ENCODE data around the gene NLGN2.
"Not testable (repeated sequence)": the region's sequence is repeated elsewhere in the genome, so short reads cannot be mapped to it uniquely, and the experiment has no call there.

Gene NLGN2

GRCh38 chr17:7407485-7408251, at the start of gene NLGN2:
Gene NLGN2, plus strand, starts transcription at chr17:7407845. Its CDS starts 411 bp downstream, at chr17:7408256.
- DNase-seq = no peak

DNA sequence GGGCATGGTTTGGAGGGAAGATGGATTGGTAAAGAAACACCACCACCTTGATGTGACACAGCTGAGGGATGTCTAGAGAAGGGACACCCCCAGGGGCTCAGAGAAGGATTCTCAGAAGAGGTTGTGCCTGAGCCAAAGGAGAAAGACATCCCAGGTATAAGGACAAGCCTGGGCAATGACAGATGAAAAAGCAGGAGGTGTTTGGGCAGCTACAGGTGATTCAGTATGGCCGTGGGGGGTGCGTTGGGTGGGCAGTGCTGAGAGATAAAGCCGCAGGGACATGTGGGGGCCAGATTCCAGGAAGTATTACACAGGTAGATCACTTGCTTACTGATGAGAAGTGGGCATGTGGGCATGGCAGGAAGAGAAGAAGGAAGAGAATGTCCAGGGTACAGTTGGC, 45.7 kb upstream of the NLGN2 start:
- no peak for DNase-seq

DNA sequence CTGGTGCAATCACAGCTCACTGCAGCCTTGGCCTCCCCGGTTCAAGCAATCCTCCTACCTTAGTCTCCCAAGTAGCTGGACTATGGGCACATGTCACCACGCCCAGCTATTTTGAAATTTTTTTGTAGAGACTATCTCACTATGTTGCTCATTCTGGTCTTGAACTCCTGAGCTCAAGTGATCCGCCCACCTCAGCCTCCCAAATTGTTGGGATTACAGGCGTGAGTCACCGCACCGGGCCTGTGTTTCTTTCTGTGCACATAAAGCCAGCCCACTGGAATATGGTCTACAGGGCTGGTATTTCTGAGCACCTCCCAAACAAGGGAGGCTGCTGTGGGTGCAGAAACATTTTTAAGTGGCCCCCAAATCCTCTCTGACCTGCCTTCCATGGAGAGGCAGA, 44.3 kb upstream of the NLGN2 start:
- DNase-seq = no peak

DNA sequence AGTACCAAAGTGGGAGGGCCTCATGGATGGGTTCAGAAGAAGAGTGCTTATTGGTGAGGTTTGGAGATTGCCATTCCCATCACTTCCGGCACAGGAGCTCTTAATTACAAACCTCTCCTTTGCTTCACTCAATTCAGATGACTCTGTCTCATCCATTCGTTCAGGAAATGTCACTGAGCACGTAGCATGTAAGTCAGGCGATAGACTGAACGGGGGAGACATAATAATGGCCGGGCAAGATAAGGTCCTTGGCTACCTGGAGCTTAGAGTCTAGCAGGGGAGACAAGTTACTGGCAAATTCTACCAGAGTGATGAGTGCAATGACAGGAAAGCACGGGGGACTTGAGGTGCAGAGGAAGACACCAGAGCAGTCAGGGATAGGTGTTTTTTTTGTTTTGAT, 41.7 kb upstream of the NLGN2 start:
- DNase-seq = not testable (repeated sequence)

DNA sequence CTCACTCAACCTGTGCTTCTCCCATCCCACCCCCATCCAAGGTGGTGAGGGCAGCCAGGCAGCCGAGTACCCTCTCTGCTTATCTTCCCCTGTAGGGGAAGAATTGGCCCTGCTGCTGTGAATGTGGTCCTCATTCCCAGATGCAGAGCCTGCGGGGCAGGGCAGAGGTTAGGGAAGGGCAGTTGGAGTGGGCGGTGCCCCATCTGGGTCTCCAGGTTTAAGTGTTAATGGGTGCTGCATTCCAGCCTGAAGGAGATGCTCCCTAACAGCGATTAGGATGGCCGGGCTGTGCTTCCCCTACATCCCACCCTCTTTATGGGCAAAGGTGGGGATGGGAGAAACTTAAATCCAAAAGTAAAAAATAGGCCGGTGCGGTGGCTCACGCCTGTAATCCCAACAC, 40.6 kb upstream of the NLGN2 start:
- no peak for DNase-seq

DNA sequence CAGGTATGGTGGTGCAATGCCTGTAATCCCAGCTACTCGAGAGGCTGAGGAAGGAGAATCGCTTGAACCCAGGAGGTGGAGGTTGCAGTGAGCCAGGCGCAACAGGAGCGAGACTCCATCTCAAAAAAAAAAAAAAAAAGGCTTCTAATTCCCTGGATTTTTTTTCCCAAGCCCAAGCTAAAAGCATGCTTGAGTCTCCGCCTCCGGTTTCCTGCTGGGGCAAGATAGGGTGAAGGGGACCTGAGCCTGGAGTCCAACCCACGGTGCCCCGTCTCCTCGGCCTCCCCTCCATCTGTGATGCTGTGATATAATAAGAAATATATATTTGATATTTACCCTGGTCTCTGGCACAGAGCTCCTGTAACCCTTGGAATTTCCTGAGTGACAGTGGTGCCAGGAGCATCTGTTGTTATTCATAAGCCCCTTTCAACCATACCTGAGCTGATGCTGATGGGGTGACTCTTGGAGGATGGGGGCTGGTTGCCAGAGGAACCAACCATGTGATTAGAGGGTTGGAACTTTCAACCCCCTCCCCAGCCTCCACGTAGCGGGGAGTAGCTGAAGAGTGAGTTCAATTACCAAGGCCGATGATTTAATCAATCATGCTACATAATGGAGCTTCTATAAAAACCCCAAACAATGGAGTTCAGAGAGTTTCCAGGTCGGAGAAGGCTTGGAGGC, 39.6 kb upstream of the NLGN2 start:
- no peak for DNase-seq

- not testable (repeated sequence) for DNase-seq
These were observed 39.0 kb upstream of the NLGN2 start for GRCh38 chr17:7368599-7368994.

DNA sequence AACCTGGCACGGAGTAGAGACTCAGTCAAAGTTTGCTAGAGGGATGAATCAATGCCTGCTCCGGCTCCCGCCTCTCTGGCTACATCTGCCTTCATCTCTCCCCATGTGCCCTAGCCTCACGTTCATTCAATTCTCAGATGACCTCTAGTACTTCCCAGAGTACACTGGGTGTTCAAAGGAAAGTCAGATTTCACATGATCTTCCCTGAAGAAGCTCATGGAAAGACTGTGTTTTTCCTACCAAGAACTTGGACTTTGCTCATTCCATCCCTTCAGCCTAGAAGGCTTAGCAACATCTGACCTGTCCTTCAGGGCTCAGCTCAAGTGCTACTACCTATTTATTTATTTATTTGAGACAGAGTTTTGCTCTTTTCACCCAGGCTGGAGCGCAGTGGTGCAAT, 37.8 kb upstream of the NLGN2 start:
- no peak for DNase-seq

- DNase-seq = no peak
These were observed 36.8 kb upstream of the NLGN2 start for GRCh38 chr17:7370853-7371252.

GRCh38 chr17:7374353-7374752, 33.3 kb upstream of the NLGN2 start:
- no peak for DNase-seq

DNA sequence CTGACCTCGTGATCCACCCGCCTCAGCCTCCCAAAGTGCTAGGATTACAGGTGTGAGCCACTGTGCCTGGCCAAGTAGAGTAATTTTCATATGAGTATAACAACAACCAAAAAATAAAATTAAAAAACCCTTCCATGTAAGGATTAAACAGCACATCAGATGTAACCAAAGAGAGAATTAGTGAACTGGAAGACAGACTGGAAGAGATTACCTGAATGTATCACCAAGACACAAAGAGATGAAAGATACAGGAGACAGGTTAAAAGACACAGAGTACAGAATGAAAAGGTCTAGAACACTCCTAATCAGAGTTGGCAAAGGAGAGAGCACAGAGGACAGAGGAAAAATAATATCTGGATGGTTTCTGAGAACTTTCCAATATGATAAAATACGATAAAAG, 28.5 kb upstream of the NLGN2 start:
- DNase-seq = no peak

- DNase-seq = no peak
These were observed 27.3 kb upstream of the NLGN2 start for GRCh38 chr17:7380321-7380720.

DNA sequence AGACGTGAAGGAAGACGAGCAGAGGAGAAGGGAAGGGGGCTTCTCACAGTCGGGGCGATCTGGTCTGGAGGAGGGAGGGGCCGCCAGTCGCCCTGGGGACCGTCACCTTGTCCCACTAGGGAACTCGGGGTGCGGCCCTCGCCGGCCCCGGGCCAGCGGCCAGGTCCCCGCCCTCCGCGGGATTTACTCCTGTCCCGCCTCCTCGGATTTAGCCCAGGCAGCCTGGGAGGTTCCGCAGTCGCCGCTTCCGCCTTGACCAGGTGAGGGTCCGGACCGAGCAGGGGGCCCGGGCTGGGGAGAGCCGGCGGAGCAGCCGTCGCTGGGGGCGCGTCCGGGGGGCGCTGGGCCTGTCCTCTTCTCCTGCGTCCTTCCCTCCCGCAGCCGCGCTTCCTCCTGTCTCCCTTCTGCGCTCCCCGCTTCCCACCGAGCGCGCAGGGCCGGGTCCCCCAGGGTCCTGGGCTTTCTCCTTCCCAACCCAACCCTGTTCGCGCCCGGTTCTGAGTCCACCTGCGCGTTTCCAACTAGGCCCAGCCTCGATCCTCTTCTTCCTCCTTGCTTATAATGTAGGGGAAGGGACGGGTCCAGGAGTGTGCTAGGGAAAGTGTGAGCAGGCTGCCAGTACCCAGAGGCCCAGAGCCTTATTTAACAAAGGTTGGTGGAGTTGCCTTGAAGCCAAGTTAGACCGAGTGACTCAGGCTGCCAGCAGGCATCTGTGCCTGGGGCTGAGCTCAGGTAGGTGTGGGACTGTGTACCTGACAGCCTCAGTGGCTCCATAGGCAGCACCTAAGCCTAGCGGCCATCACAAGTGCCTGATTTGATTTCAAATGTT, 26.6 kb upstream of the NLGN2 start, which contains the start of gene TNK1:
TSS of gene TNK1 (plus strand) at position 235 of the 829 bp plus-strand sequence. CDS start 1,838 bp downstream, outside the sequence.
- DNase-seq = no peak

DNA sequence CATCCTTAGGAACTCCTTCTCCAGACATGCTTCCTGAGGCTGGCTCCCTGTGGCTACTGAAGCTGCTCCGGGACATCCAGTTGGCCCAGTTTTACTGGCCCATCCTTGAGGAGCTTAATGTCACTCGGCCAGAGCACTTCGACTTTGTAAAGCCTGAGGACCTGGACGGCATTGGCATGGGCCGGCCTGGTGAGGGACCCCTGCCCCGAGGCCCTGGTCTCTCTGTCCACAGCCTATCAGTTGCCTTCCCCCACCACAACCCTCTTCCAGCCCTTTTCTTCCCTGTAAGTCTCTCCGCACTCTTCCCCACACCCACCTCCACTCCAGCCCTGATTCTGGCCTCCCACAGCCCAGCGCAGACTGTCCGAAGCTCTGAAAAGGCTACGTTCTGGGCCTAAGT, 24.7 kb upstream of the NLGN2 start:
- no peak for DNase-seq

DNA sequence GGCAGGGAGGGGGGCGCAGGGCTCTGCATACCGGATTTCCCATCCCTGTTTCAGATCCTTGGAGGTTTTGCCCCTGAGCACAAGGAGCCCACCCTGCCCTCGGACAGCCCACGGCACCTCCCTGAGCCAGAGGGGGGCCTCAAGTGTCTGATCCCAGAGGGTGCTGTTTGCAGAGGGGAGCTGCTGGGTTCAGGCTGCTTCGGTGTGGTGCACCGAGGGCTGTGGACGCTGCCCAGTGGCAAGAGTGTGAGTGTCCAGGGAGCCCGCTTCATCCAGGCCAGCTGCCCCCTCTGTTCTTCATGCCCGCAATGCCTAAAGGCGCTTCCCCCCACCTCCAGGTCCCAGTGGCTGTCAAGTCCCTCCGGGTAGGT, 24.3 kb upstream of the NLGN2 start:
- no peak for DNase-seq

GRCh38 chr17:7383742-7384488, 23.7 kb upstream of the NLGN2 start:
- DNase-seq = no peak

- no peak for DNase-seq
These were observed 23.1 kb upstream of the NLGN2 start for GRCh38 chr17:7384489-7385081.

GRCh38 chr17:7388856-7389255, 18.8 kb upstream of the NLGN2 start:
- DNase-seq = no peak

- DNase-seq = no peak
These were observed 17.4 kb upstream of the NLGN2 start for GRCh38 chr17:7389924-7390910.

GRCh38 chr17:7391307-7391706, 16.3 kb upstream of the NLGN2 start:
- no peak for DNase-seq

Measured in kidney glomerular epithelial cell (primary cell).